ENCODE measurements around the gene VWA5B1.

Gene VWA5B1

DNA sequence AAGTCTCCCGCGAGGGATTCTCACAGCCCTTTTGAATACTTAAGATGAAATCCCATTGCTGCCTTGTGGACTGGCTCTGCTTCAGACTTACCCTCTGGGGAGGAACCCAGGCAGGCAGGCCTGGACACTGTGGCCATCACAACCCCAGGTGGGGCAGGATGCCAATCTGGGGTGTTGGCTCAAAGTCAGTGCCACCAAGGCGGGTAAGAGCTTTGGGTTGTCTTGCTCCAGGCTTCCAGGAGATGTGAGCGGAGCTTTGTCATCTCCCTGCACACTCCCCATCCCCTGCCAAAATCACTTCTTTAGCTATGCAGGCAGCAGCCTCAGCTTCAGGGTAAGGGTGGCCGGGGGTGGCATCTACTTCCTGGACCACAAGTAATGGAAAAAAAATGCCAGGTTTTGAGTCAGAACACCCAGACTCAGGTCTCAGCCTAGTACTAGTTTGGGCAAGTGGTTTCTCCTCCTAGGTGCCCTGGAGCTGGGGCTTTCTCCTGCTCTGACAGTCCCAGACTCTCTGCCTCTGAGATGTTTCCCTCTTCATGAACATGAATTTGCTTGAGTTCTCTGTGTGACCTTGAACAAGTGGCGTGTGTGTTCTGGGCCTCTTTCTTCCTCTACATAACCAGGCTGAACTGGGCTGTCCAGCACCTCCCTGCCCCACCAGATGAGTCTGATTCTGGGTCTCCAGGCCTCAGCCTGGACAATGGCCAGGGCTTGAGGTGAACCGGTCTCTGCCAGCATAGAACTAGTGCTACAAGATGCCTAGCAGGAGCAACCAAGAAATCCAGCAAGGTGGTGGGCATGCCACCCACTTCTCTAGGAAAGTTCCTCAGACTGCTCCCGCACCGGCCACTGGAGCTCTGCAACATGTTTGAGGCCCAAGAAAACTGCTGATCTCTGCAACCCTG lies 65.4 kb downstream of the VWA5B1 start:
- TF ChIP-seq, protein P1, sequence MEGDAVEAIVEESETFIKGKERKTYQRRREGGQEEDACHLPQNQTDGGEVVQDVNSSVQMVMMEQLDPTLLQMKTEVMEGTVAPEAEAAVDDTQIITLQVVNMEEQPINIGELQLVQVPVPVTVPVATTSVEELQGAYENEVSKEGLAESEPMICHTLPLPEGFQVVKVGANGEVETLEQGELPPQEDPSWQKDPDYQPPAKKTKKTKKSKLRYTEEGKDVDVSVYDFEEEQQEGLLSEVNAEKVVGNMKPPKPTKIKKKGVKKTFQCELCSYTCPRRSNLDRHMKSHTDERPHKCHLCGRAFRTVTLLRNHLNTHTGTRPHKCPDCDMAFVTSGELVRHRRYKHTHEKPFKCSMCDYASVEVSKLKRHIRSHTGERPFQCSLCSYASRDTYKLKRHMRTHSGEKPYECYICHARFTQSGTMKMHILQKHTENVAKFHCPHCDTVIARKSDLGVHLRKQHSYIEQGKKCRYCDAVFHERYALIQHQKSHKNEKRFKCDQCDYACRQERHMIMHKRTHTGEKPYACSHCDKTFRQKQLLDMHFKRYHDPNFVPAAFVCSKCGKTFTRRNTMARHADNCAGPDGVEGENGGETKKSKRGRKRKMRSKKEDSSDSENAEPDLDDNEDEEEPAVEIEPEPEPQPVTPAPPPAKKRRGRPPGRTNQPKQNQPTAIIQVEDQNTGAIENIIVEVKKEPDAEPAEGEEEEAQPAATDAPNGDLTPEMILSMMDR (IDR thresholded peaks at IDR 0.05; ENCODE audit: insufficient read depth, low read length, poor library complexity, severe bottlenecking) = no peak
- peaks cover 2% of the 10 kb centered on the region for H3K27me3 ChIP-seq (replicated peaks; ENCODE audit: control insufficient read depth, insufficient read depth, low read length)
- no peak overlapping the region for H3K4me3 ChIP-seq (replicated peaks; ENCODE audit: low read depth, low read length)
- no peak for DNase-seq (ENCODE audit: extremely low read depth, insufficient read length)
- H3K36me3 ChIP-seq (ENCODE audit: control insufficient read depth, insufficient read depth, low read length) = no peaks in the 10 kb centered on the region

- no peaks in the 10 kb centered on the region for H3K36me3 ChIP-seq (ENCODE audit: control insufficient read depth, insufficient read depth, low read length)
- no peak overlapping the region for H3K4me3 ChIP-seq (replicated peaks; ENCODE audit: low read depth, low read length)
- H3K27me3 ChIP-seq (replicated peaks; ENCODE audit: control insufficient read depth, insufficient read depth, low read length) = peaks cover 2% of the 10 kb centered on the region
- no peak for DNase-seq (ENCODE audit: extremely low read depth, insufficient read length)
- TF ChIP-seq, protein P1 (IDR thresholded peaks at IDR 0.05; ENCODE audit: insufficient read depth, low read length, poor library complexity, severe bottlenecking) = no peak
These were observed 66.3 kb downstream of the VWA5B1 start for GRCh38 chr1:20356850-20357459.

- H3K36me3 ChIP-seq (ENCODE audit: control insufficient read depth, insufficient read depth, low read length) = no peaks in the 10 kb centered on the region
- no peak overlapping the region for H3K4me3 ChIP-seq (replicated peaks; ENCODE audit: low read depth, low read length)
- peaks cover 2% of the 10 kb centered on the region for H3K27me3 ChIP-seq (replicated peaks; ENCODE audit: control insufficient read depth, insufficient read depth, low read length)
- TF ChIP-seq, protein P1 (IDR thresholded peaks at IDR 0.05; ENCODE audit: insufficient read depth, low read length, poor library complexity, severe bottlenecking) = no peak
- no peak for DNase-seq (ENCODE audit: extremely low read depth, insufficient read length)
These were observed 67.1 kb downstream of the VWA5B1 start for GRCh38 chr1:20357796-20358195.

DNA sequence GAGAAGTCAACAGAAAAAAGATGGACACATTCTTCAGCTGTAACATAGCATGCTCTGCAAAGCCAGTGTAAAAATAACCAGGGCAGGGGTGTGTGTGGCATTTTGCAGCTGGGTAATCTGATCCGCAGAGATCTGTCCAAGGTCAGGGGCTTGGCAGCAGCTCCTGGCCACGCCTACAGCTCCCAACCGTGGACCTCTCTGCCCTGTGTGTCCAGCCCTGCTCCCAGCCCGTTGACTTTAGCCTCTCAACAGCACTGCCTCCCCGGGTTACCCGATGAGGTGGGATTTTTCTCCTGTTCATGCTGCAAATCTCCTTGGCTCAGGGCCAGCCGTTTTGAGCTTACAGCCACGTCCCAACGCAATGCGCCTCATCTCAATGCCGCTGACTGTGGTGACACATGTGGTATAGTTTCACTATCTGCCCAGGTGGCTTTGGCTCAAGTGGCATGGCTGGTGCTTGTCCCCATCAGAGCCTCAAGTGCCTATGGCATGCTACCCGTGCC lies 68.1 kb downstream of the VWA5B1 start:
- H3K27me3 ChIP-seq (replicated peaks; ENCODE audit: control insufficient read depth, insufficient read depth, low read length) = no peaks in the 10 kb centered on the region; the same call in none of the 2 replicates
- TF ChIP-seq, protein P1 (IDR thresholded peaks at IDR 0.05; ENCODE audit: insufficient read depth, low read length, poor library complexity, severe bottlenecking) = no peak
- no peak for DNase-seq (ENCODE audit: extremely low read depth, insufficient read length)
- no peaks in the 10 kb centered on the region for H3K36me3 ChIP-seq (ENCODE audit: control insufficient read depth, insufficient read depth, low read length)
- no peak overlapping the region for H3K4me3 ChIP-seq (replicated peaks; ENCODE audit: low read depth, low read length)

- no peak overlapping the region for H3K4me3 ChIP-seq (replicated peaks; ENCODE audit: low read depth, low read length)
- H3K36me3 ChIP-seq (ENCODE audit: control insufficient read depth, insufficient read depth, low read length) = no peaks in the 10 kb centered on the region
- DNase-seq (ENCODE audit: extremely low read depth, insufficient read length) = no peak
- H3K27me3 ChIP-seq (replicated peaks; ENCODE audit: control insufficient read depth, insufficient read depth, low read length) = no peaks in the 10 kb centered on the region; the same call in none of the 2 replicates
- TF ChIP-seq, protein P1 (IDR thresholded peaks at IDR 0.05; ENCODE audit: insufficient read depth, low read length, poor library complexity, severe bottlenecking) = no peak
These were observed 69.0 kb downstream of the VWA5B1 start for GRCh38 chr1:20359451-20360330.

Measured in GM06990 (cell line).